ENCODE results near the gene SLC26A1.

SLC26A1 gene

DNA sequence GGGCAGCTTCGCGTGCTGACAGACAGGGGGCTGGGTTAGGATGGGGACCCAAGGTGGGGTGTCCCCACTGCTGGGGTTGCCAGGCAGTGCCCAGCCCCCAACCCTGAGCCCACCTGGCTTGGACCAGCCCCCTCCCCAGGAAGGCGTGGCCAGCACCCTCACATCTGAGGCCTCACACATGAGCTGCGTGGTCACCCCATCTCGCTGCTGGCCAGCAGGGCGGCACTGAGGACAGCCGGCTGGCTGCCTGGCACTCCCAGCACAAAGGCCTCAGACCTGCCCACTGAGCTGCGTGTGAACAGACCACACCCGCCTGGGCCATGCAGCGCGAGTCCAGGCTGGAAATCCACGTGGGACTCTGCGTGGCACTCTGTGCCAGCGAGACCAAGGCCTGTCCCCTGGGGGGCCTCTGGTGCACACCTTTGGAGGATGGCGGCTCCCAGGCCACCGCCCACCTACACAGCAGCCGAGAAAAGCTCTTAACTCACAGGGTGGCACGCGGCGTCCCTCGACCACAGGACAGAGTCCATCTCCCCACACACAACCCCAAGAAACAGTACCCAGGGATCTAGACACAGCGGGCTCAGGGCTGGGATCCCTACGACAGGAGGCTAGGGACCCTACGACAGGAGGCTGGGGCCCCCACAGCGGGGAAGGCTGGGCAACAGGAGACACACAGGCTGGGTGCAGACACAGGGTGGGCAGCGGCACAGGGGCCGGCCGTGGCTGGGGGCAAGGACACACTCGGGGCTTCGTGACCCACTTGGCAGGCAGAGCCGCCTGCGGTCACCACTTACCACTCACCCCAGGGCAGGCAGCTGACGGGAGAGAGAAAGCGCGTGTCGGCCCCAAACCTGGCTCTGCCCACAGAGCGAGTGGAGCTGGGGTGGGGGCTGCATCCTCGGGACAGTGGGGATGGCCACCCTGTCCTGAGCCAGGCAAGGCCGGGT lies 29.7 kb downstream of the SLC26A1 start:
- no peak for FAIRE-seq

DNA sequence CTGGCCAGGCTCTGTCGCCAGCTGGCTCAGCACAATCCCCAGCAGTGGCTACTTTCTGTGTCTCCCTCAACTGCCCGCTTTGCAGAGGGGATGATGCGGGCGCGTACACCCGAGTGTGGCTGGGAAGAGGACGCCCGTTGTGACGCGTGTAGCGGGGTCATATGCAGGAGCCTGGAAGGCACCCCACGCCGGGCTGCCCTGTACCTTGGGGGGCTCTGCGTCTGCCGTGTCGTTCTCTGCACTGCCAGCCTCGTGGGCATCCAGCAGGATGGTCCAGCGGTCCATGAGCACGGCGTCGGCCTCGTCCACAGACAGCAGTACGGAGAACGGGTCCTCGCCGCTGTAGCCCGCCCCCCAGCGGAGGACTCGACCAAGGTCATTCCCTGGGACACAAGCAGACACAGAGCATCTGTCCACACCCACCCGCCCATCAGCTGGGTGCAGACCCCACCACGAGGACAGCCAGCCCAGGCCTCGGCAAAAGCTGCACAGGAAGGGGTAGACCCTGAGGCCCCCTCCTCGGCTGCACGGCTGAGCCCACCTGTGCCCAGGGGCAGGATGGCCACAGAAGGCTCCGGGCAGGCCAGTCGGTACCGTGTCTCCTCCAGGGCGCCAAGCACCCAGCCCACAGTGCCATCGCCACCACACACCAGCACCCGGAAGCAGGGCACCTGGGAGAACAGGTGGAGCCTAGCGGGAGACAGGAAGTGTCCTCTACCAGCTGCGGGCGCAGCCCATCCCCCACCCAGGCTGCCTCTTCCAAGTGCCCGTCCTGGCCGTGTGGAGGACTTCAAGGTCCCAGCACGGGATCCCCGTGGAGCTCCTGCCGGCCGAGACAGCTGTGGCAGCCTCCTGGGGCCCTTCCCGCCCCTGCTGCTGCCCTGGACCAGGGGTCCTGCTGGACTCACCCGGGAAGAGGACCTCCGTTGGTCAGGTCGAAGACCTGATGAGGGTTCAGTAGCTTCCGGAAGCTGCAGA lies 30.7 kb downstream of the SLC26A1 start:
- no peak for FAIRE-seq

DNA sequence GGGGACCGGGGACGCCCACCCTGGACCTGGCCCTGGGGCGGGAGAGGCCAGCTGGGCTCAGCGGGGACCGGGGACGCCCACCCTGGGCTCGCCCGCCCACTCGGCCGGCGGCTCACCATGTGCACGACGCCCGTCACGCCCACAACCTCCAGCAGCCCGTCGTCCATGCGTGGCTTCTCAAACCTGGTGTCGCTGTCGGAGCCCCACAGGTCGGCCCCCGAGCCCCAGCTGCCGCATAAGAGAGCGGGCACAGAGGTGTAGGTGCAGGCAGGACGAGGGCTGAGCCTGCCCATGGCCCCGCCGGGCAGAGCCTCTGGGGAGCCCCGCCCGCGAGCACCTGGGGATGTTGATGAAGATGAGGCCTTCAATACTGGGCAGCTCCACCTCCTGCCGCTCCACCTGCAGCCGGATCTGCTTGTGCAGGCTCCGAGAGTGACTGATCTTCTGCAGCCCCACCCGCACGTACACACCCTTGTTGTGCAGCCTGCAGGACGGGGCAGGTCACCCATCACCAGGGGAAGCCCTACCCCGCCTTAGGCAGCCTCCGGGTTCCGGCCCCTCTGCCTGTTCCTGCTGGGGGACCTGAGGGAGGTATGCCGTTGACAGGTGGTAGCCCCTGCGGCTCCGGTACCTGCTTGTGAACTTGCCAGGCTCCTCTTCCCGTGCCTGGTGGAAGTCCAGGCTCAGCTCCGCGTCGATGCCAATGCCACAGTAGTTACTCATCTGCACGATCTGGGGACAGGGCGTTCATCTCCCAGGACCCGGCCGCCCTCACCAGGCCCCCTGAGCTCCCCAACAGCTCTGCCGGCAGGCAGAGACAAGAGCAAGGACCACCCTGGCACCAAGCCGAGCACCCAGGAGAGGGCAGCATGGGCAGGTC lies 31.6 kb downstream of the SLC26A1 start:
- no peak for FAIRE-seq

DNA sequence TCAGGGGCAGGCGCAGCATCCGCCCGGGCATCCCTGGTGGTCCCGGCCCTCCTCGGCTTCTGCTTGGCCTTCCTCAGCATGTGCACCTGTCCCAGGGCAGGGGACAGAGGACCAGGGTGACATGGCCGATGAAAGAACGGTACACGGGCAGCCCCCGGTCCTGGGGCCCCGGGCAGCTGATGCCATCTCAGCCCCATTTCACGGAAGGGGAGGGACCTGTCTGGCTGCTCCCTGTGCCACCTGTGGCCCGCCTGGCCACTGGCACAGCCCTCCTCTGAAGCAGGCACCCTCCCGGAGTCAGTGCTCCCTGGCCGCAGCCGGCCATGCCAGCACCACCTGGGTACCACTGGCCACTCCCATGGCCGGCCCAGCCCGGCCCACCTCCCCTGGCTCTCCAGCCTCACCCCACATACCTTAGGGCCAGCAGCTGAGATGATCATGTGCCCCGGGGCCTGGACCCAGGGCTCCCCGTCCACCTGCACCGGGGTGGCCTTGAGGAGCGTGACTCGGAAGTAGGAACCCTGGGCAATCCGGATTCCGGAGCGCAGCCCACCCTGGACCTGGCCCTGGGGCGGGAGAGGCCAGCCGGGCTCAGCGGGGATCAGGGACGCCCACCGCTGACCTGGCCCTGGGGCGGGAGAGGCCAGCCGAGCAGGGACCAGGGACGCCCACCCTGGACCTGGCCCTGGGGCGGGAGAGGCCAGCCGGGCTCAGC lies 32.4 kb downstream of the SLC26A1 start:
- no peak for FAIRE-seq

DNA sequence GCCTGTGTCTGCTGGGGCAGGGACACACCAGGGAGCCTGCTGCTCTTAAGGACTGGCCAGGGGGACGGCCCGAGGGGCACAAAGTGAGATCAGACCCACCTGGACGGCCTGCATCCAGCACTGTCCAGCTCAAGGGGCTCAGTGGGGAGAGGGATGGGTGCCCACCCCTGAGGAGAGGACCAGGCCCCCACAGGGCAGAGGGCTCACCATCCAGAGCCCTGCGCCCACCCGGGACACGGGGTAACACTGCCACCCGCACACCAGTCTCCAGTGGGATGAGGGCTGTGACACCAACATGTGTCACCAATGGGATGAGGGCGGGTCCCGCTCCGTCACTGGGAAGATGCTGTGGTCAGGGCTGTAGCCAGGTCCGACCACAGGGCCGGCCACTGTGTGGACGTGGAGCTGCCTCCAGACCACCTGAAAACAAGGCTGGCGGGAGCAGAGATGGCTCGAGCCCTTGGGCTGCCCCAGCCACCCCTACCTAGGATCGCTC lies 33.0 kb downstream of the SLC26A1 start:
- no peak for FAIRE-seq

DNA sequence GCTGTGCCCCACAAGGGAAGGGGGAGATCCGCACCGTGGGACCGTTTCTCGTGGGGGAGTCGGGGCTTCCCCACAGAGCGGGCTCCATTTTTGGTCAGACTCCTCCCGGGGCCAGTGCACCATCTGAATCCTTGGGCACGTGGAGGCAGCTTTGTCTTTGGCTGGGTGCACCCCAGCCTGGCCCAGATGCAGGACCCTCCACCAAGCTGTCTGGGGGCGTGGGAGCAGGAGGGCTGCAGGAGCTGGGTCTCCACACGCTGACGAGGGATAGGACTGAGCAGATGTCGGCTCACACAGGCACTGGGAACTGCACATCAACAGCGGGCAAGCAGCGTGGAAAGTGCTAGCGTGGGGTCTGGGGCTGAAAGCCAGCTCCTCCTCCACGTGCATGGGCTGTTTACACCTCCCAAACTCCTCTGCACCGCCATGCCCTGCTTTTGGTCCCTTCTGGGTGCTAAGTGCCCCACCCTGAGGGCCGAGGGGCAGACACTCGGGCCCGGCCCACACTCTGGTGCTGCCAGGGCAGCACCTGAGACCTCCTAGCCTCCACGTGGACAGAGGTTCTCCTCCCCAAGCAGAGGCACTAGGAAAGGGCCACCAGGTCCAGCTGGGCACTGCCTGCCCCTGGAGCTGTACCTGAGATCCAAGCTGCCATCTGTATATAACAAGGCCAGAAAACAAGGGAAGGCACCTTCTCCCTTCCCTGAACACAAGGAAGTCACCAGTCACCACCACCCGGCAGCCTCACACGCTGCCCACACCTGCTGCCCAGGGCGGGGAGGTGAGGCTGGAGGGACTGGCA lies 33.7 kb downstream of the SLC26A1 start:
- no peak for FAIRE-seq

DNA sequence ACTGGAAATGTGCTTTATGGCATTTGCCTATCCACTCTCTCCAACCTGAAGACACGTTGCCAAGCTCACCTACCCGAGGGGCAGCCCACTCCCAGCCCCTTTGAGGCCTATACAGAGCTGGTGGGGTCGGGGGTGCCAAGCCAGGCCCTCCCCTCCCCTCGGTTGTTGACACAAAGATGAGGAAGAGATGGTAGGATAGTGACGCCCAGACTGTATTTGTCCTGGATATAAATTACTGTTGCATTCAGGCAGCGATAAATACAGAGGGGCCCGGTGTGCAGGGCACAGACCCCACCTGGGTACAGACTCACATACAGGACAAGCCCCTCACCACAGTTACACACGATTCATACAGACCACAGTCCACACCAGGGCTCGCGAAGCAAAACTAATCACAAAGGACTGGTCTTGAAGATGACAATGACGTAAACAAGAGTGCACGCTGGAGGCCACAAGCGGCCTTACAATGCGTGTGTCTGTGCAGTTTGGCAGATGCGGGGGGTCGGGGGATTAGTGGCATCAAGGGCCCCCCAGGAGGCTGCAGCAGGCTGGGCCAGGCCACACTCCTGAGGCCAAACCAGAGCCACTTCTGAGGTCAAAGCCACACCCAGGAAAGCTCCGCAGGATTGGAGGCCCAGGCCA lies 34.4 kb downstream of the SLC26A1 start:
- FAIRE-seq: no peak

DNA sequence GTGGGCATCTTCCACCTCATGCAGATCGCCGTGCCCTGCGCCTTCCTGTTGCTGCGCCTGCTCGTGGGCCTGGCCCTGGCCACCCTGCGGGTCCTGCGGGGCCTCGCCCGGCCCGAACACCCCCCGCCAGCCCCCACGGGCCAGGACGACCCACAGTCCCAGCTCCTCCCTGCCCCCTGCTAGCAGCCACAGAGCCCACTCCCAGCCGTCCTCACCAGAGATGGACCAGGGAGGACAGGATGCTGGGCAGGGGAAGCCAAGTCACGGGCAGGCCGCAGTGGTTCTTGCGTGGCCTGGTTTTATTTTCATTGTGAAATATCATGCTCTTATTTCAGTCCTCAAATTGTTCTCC lies 34.9 kb downstream of the SLC26A1 start:
- FAIRE-seq: no peak

DNA sequence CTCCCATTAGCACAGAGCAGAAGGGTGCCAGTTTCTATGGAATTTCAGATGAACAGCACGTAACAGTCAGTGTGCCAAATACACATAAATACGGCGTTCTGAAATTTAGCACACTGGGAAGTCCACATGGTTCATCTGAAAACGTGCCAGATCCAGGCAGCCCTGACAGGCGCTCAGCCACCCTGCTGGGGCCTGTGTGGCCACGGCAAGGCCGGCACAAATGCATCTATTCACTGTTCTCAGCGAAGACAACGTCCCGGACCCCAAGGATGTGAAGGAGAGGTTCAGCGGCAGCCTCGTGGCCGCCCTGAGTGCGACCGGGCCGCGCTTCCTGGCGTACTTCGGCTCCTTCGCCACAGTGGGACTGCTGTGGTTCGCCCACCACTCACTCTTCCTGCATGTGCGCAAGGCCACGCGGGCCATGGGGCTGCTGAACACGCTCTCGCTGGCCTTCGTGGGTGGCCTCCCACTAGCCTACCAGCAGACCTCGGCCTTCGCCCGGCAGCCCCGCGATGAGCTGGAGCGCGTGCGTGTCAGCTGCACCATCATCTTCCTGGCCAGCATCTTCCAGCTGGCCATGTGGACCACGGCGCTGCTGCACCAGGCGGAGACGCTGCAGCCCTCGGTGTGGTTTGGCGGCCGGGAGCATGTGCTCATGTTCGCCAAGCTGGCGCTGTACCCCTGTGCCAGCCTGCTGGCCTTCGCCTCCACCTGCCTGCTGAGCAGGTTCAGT lies 35.5 kb downstream of the SLC26A1 start:
- FAIRE-seq: no peak

DNA sequence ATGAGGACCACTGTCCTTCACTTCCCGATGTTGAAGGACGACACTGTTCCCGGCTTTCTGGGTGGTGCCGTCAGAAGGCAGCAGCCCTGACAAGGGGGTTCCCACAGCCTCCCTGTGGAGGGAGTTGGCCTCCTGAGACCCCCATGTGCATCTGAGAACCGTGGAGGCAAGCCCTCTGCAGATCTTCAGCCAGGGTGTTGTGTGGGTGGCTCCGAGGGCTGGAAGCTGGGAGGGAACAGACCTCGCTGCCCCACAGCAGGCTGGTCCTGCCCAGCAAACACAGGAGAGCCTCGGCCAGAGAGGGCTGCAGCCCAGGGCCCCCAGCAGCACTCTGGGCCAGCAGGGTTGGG lies 36.0 kb downstream of the SLC26A1 start:
- no peak for FAIRE-seq

DNA sequence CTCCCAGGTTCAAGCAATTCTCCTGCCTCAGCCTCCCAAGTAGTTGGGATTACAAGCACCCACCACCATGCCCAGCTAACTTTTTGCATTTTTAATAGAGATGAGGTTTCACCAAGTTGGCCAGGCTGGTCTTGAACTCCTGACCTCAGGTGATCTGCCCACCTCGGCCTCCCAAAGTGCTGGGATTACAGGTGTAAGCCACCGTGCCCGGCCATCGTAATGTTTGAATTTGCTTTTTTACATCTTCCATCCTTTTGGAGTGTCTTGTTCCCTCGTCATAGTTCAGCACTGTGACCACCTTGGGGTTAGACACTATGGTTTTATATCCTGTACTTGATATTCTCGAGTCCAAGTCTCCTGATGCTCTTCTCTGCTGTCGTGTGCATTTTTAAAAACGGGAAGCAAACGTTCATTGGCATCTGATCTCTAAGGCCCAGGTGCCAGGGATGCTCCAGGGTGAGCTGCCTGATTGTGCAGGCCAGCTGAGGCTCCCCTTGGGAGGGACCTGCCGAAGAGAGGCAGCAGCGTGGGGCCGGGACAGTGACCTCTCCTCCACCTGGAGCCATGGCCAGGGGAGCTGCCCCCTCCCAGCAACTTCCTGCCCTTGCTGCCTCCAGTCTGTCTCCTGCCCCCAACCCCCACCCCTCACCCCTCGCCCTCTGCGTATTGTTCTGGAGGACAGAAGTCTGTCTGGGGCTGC lies 36.5 kb downstream of the SLC26A1 start:
- FAIRE-seq: no peak

DNA sequence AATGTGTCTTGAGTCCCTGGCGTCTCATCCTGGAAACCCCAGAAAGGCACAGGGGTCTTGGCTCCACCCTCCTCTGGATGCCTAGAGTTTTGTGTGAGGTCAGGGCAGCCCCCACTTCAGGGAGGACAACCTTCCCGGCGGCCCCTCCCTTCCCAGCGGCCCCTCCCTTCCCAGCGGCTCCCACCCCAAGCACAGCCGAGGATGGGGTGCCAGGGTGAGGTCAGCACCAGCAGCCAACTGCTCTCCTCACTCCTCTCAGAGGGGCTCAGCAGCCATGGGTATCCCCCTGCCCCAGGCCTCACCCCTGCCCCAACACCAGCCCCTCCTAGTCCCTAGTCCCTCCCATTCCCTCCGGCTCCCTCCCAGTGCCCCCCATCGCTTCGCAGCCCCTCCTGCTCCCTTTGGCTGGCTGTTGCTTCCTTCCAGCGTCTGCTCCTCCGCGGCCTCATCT lies 37.2 kb downstream of the SLC26A1 start:
- no peak for FAIRE-seq

DNA sequence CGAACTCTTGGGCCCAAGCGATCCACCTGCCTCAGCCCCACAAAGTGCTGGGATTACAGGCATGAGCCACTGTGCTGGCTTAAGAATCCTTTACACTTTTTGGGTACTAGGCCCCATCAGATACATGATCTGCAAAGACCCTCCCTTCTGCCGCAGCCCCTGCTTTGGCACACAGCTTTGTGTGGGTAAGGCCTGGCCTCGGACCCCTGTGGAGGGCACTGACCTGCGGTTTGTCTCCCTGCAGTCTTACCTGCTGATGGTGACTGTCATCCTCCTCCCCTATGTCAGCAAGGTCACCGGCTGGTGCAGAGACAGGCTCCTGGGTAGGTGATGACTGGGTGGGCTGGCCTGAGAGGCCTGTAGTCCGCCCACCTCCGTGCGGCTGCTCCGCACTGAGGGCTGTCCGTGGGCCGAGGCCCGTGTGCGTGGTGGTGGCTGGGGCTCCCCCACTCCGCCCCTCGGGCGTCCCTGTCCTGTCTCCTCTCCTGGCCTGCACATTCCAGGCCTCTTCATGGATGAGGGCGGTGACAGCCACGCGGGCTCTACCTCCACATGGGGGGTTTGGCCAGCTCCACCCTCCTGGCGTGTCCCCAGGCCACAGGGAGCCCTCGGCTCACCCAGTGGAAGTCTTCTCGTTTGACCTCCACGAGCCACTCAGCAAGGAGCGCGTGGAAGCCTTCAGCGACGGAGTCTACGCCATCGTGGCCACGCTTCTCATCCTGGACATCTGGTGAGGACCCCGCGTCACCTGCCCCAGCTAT lies 37.9 kb downstream of the SLC26A1 start:
- no peak for FAIRE-seq

DNA sequence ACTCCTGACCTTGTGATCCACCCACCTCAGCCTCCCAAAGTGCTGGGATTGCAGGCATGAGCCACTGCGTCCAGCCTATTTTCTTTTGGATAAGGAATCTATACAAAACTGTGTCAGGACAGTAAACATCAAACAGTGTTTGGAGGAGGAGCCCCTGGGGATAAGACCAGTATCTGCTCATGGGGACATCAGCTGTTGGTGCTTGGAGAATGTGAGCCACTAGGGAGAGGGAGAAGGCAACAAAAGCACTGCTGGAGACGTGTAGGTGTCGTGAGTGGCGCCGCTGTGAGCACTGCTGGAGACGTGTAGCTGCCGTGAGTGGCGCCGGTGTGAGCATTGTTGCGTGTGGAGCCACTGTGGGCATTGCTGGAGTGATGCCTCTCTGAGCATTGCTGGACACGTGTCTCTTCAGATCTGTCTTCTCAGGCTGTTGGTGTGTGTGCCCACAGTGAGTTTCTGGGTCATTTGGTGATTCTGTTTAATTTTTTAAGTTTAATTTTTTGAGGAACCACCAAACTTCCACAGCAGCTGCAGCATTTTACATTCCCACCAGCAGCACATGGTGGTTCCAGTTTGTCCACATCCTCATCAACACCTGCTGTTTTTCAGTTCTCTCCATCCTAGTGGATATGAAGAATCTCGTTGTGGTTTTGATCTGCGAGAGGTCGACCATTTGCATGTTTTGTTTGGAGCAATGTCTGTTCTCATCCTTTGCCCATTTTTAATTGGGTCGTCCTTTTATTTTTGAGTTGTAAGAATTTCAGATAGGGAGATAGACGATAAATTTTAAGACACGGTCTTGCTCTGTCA lies 38.8 kb downstream of the SLC26A1 start:
- no peak for FAIRE-seq

DNA sequence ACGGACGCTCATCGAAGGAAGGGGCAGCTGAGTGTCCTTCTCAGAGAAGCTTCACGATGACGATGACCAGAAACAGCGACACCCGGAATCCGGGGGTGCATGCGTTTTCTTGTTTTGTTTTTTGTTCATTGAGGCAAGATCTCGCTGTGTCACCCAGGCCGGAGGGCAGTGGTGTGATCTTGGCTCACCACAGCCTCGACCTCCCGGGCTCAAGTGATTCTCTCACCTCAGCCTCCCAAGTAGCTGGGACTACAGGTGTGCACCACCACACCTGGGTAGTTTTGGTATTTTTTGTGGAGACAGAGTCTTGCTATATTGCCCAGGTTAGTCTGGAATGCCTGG lies 39.7 kb downstream of the SLC26A1 start:
- no peak for FAIRE-seq

DNA sequence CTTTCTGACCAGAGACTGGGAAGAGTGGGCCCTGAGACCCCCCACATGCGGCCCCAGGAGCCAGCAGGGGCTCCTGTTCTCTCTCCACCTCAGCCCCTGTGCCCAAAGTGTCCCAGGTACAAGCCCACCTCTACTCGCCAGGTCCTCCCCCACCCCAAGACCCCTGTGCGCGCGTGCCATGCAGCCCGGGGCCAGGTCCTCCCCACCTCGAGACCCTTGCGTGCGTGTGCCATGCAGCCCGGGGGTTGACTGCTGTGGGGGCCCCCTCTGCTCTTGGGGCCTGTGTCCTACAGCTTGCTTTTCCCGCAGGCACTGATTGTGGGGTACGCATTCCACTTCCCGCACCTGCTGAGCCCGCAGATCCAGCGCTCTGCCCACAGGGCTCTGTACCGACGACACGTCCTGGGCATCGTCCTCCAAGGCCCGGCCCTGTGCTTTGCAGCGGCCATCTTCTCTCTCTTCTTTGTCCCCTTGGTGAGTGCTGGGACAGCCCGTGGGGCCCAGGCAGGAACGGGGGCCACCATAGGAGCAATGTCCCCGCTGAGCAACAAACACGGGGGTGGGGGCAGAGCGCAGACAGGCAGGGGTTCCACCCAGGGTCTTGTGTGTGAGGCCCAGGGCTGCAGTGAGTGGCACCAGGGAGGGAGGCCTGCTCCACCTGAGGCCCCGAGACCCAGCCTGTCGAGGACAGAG lies 40.2 kb downstream of the SLC26A1 start:
- no peak for FAIRE-seq

Measured in TTC549 (cell line).